ENCODE measurements around the gene IL1B.
"Not testable (repeated sequence)": the region's sequence is repeated elsewhere in the genome, so short reads cannot be mapped to it uniquely, and the experiment has no call there.

IL1B gene

GRCh38 chr2:112836695-112837117, at the start of gene IL1B:
Gene IL1B (minus strand): TSS chr2:112836779. CDS start chr2:112836229, 550 bp downstream.
- DNase-seq (ENCODE audit: low read depth): peak; percentile 96

- no peak for DNase-seq (ENCODE audit: low read depth)
Observed at GRCh38 chr2:112886291-112886690, 49.7 kb upstream of the IL1B start.

- DNase-seq (ENCODE audit: low read depth): peak; percentile 33
Observed at GRCh38 chr2:112885506-112885902, 48.9 kb upstream of the IL1B start.

GRCh38 chr2:112884869-112885505, 48.4 kb upstream of the IL1B start:
- DNase-seq (ENCODE audit: low read depth): peak; percentile 21

DNA sequence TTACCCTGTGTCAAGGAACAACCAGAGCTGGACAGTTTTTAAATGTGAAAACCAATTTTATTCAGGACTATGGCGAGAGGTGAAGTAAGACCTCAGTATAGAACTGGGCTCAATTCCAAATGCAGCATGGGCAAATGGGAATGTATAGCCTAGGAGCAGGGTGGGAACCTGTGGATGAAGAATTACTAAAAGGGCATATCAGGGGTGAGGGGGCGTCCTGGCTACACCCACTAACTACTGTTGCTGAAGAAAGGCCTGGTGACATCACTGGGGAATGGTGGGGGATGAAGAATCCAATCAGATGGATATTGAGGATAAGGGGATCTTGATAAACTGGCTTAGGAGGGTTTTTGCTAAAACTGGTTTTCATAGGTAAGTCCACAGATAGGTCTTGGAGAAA, 47.1 kb upstream of the IL1B start:
- no peak for DNase-seq (ENCODE audit: low read depth)

GRCh38 chr2:112881217-112881985, 44.8 kb upstream of the IL1B start:
- DNase-seq (ENCODE audit: low read depth): peak; percentile 97

- DNase-seq (ENCODE audit: low read depth): no peak
Observed at GRCh38 chr2:112880696-112881095, 44.1 kb upstream of the IL1B start.

DNA sequence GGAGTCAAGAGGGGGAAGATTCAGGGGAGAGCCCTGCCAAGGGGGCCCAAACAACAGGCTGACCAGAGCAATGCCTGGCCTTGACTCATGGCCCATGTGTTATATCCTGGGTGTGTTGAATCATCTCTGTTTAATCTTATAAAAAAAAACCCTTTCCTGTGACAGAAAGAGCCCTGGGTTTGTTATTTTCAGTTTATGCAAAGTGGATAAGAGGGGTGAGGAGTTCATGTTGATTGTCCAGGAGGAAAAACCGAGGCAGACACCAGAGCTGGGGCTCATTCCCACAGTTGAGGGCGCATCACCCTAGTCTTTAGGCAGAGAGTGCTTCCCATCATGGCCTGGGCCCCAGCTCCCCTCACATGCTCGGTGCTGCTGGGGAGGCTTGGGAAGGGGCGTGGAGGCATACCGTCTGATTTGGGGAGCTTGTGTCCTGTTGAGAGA, 43.5 kb upstream of the IL1B start:
- peak; percentile 88 for DNase-seq (ENCODE audit: low read depth)

DNA sequence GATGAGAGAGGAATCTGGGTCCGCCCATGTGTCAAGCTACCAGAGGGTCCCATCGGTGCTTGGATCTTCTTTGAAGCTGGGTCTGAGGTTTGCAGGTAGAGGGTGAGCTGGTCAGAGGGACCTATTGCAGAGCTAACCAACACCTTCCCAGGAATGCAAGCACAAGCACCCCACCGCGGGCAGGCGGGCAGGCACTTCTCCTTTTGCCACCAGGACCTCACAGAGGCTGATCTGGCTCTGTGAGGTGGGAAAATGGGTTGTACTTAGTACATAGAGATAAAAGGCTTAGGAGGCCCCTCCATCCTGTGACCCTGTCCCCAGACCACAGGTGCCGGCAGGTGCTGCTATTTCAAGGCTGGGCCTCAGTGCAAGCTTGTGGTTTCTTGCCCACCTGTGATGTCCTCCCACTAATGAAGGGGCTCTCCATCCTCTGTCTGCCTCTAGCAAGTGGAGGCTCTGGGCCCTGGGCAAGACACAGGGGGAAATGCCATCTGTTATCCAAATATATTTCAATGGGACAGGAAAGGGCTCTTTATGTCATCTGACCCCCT, 43.0 kb upstream of the IL1B start:
- no peak for DNase-seq (ENCODE audit: low read depth)

- DNase-seq (ENCODE audit: low read depth): peak; percentile 91
Observed at GRCh38 chr2:112877423-112877822, 40.8 kb upstream of the IL1B start.

GRCh38 chr2:112876971-112877361, 40.4 kb upstream of the IL1B start:
- DNase-seq (ENCODE audit: low read depth): peak; percentile 29

DNA sequence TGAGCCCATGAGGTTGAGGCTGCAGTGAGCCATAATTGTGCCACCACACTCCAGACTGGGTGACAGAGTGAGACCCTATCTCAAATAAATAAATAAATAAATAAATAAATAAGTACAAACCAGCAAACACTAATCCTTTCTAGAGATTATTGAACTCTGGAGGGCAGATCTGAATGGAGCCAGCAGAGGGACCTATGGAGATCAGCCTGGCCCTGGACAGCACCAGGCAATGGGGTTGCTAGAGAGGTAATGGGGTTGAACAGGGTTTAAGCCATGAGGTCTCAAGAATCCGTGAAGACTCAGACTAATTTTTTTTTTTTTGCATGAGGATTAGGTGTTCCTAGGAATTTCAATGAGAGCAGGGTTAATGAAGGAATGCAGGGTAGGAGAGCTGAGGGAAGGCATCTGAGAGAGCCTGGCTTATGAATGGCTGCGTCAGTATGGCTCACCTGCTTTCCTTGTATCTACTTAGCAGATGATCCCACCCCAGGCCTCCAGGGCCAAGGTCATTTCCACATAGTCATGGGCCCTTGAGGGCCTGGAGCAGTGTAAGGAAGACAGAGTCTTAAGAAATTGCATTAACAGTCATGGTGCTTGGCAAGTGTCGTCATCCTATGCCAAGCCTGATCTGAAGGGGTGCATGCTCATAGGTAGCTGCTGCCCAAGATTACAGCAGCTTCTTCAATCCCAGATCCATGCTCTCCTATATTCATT, 39.8 kb upstream of the IL1B start:
- no peak for DNase-seq (ENCODE audit: low read depth)

DNA sequence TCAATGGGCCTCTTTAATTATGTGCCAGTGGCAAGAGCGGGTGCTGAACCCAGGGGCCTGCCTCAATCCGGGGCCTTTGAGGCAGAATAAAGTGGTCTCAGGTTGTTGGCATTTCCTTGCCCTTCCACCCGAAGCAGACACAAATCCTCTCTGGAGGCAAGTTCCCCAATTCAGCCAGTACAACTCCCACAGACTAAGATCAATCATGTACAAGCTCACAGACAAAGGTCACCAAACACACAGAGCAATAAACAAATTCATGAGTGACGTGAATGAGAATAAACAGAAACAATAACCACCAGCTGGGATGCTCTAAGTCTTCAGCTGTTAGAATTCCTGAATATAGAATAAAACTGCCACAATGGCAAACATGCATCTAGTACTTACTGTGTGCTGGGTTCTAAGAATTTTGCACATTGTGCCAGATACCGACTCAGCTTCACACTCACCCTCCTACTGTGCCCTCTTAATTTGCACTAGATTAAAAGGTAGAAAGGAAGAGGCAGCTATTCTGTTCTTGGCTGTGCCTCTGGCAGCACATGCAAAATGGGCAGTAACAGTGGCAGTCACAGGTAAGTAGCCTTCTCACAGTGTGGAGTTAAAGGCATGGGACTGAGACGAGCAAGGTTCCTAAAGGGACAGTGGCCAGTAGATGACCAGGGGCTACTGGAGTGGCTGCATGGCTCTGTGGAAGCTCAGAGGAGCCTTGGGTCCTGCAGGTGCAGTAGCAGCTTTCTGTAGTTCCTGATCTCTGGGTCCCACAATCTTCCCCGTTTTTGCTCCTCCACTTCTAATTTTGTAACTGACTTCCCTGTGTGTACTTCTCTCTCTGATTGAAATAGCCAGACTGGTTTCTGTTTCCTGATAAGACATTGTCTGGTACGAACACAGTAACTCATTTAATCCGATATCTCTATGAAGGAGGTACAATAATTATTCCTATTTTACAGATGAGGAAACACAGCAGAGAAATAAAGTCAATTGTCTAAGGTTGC, 34.6 kb upstream of the IL1B start:
- DNase-seq (ENCODE audit: low read depth): no peak

DNA sequence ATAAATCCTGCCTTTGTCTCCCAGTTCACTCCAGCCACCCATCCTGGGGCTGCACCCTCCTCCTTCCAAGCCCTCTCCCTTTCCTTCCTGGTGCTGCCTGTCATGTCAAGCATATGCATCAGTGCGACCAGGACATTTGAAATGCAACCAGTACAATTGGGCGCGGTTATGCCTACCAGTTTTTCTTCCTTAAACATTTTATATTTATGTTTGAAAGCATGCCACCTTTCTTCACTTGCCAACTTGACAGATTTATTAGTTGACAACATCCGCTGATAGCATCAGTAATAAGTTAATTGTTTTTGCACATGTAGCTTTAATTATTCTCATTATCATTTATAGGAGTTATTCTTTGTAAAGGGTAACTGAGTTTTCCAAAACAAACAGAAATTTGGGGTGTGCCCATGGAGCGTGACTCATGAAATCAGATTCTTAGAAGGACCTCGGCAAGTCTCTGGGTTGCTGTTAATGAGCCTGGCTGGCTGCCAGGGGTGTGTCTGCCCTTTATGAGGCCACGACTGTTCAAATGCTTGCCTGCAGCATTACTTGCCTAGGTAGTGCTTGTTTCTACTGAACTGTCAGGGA, 32.8 kb upstream of the IL1B start:
- DNase-seq (ENCODE audit: low read depth): peak; percentile 94

DNA sequence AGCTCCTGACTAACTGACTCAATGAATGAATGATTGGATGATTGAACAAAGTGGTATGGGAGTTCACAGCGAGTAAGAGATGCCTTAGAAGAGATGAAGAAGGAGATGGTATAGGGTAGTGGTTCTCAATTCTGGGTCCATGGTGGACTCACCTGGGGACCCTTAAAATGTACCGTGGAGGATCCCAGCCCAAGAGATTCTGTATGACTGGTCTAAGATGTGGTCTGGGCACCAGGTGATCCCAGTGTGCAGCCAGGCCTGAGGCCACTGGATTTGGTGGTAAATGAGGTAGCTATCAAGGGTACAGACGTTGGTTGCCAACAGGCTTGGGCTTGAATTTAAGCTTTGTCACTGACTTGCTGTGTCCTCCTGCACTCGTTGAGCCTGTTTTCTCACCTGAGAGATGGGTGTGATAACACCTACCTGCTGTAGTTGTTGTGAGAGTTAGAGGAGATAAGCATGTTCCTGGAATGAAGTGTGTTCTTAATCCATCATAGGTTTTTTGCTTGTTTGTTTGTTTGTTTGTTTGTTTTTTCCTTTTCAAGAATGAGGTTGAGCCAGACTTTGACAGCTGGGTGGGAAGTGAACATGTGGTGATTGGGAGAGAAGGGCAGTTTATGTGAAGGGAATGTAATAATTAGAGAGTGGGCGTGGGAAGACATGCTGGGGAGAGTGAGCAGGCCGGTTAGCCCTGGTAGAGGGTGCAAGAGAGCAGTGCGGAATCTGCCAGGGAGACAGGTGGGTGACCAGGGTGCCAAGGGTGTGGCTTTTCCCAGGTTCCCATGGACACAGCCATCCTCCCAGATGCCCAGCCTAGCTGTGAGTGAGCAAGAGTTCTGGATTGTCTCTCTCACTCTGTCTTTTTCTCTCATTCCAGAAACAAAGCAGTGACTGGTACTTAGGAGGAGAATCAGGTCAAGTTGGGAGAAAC, 31.4 kb upstream of the IL1B start:
- no peak for DNase-seq (ENCODE audit: low read depth)

- DNase-seq (ENCODE audit: low read depth): no peak
Observed at GRCh38 chr2:112866128-112866835, 29.7 kb upstream of the IL1B start.

- no peak for DNase-seq (ENCODE audit: low read depth)
Observed at GRCh38 chr2:112864072-112864471, 27.5 kb upstream of the IL1B start.

GRCh38 chr2:112859406-112860183, 23.0 kb upstream of the IL1B start:
- not testable (repeated sequence) for DNase-seq (ENCODE audit: low read depth)

All from EH (cell line).